ENCODE results near the gene SOAT2.

DNA sequence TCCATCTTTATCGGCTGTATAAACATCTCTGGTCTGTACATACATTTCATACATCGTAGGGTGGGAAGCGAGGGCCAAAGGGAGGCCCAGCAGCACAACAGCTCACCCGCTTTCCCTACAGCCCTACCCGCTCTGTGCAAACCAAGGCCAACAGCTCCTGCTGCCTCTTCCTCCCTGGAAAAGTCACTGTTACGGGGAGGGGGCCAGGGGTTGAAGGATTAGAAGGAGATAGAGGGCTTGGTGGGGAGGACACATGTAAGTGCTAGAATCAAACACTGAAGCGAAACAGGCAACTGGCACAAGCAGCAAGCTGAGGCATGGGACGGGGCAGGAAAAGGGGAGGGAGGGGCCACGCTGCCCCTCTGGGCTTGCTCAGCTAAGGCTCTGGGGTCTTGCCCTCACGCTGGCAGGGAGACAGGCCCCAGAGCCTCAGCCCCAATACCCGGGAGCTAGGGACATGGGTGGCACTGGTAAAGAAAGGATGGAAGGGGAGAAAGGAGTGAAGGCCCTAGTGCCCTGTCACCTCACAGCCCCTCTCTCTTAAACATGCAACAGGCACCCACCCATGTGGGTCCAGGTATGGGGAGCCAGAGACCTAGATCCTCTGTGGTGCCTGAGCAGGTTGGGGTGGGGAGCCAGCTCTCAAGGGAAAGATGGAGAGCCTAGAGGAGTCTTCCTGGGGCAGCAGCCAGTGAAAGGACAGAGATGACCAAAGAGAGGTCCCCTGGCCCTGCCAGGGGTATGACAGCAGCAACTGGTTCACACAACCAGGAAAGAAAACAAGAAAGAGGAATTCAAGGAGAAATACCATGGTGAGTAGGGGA, 38.5 kb upstream of the SOAT2 start:
- no peak for TF ChIP-seq EZH2 (IDR thresholded peaks at IDR 0.05; ENCODE audit: low read length, missing control alignments)
- no peak for TF ChIP-seq CTCF (conservative IDR thresholded peaks at IDR 0.05 in 1 of 2, IDR thresholded peaks at IDR 0.05 in 1 of 2; ENCODE audit: low read depth in 1 of 2, low read length in 2 of 2)
